Measurements from ENCODE around the gene SLC29A1. TPM values are rescaled to one million over a fixed set of nuclear protein-coding genes. Genes with fewer than 3 reads are reported as not detected.
"Not testable (repeated sequence)": the region's sequence is repeated elsewhere in the genome, so short reads cannot be mapped to it uniquely, and the experiment has no call there.

Gene SLC29A1
- total RNA-seq, 1 experiment from 2014 or later: 108 TPM

- BruUV-seq (replicated peaks): no TSS peak
- ChIA-PET CTCF (no interaction called here), POLR2A (ENCODE audit: low non-redundant PET) (no interaction called here)
- no peak for DNase-seq (ENCODE audit: low spot score)
- Histone ChIP-seq H3K27me3 (replicated peaks; ENCODE audit: insufficient read depth, low read depth, low read length, poor library complexity) (no peaks in the 10 kb centered on the region), H3K36me3 (ENCODE audit: insufficient read depth, low read length, poor library complexity, severe bottlenecking) (no peaks in the 10 kb centered on the region), H3K4me1 (ENCODE audit: insufficient read depth, low read length, poor library complexity, severe bottlenecking) (no peaks in the 10 kb centered on the region), H3K4me3 (ENCODE audit: low read depth, low read length, poor library complexity, severe bottlenecking) (no peak overlapping the region), H3K9me3 (ENCODE audit: low read depth, low read length, poor library complexity, severe bottlenecking) (no peaks in the 10 kb centered on the region), H3K27ac (ENCODE audit: low read depth, low read length, poor library complexity, severe bottlenecking) (no peak overlapping the region)
- intact Hi-C loops (cut with micrococcal nuclease; ENCODE audit: unreplicated experiment): no loop called here
- TF ChIP-seq CTCF (conservative IDR thresholded peaks at IDR 0.05; ENCODE audit: low read depth, low read length) (no peak), EZH2 (IDR thresholded peaks at IDR 0.05; ENCODE audit: borderline replicate concordance, low read depth, low read length, poor library complexity, severe bottlenecking) (no peak)
Observed at GRCh38 chr6:44182911-44183390, 40.4 kb upstream of the SLC29A1 start.

- DNase-seq (ENCODE audit: low spot score): no peak
- ChIA-PET POLR2A (ENCODE audit: low non-redundant PET) (no interaction called here), CTCF (no interaction called here)
- Histone ChIP-seq H3K4me1 (ENCODE audit: insufficient read depth, low read length, poor library complexity, severe bottlenecking) (no peaks in the 10 kb centered on the region), H3K27me3 (replicated peaks; ENCODE audit: insufficient read depth, low read depth, low read length, poor library complexity) (no peaks in the 10 kb centered on the region), H3K36me3 (ENCODE audit: insufficient read depth, low read length, poor library complexity, severe bottlenecking) (no peaks in the 10 kb centered on the region), H3K9me3 (ENCODE audit: low read depth, low read length, poor library complexity, severe bottlenecking) (no peaks in the 10 kb centered on the region), H3K27ac (ENCODE audit: low read depth, low read length, poor library complexity, severe bottlenecking) (no peak overlapping the region), H3K4me3 (ENCODE audit: low read depth, low read length, poor library complexity, severe bottlenecking) (no peak overlapping the region)
- no TSS peak for BruUV-seq (replicated peaks)
- intact Hi-C loops (cut with micrococcal nuclease; ENCODE audit: unreplicated experiment): no loop called here
- no peak for TF ChIP-seq EZH2 (IDR thresholded peaks at IDR 0.05; ENCODE audit: borderline replicate concordance, low read depth, low read length, poor library complexity, severe bottlenecking)
- TF ChIP-seq CTCF (conservative IDR thresholded peaks at IDR 0.05; ENCODE audit: low read depth, low read length): no peak
Observed at GRCh38 chr6:44183783-44184182, 39.6 kb upstream of the SLC29A1 start.

- intact Hi-C loops (cut with micrococcal nuclease; ENCODE audit: unreplicated experiment); POLR2A ChIA-PET (ENCODE audit: low non-redundant PET); BruUV-seq (replicated peaks); H3K27ac ChIP-seq (ENCODE audit: low read depth, low read length, poor library complexity, severe bottlenecking); H3K4me3 ChIP-seq (ENCODE audit: low read depth, low read length, poor library complexity, severe bottlenecking); H3K36me3 ChIP-seq (ENCODE audit: insufficient read depth, low read length, poor library complexity, severe bottlenecking); H3K4me1 ChIP-seq (ENCODE audit: insufficient read depth, low read length, poor library complexity, severe bottlenecking); H3K9me3 ChIP-seq (ENCODE audit: low read depth, low read length, poor library complexity, severe bottlenecking); DNase-seq (ENCODE audit: low spot score); CTCF ChIA-PET; H3K27me3 ChIP-seq (replicated peaks; ENCODE audit: insufficient read depth, low read depth, low read length, poor library complexity): not testable (repeated sequence)
Observed at GRCh38 chr6:44185356-44185755, 38.0 kb upstream of the SLC29A1 start.

- H3K9me3 ChIP-seq (ENCODE audit: low read depth, low read length, poor library complexity, severe bottlenecking): no peaks in the 10 kb centered on the region
- no peak for TF ChIP-seq CTCF (conservative IDR thresholded peaks at IDR 0.05; ENCODE audit: low read depth, low read length)
- TF ChIP-seq EZH2 (IDR thresholded peaks at IDR 0.05; ENCODE audit: borderline replicate concordance, low read depth, low read length, poor library complexity, severe bottlenecking): no peak
- intact Hi-C loops (cut with micrococcal nuclease; ENCODE audit: unreplicated experiment): no loop called here
- ChIA-PET POLR2A (ENCODE audit: low non-redundant PET) (no interaction called here), CTCF (no interaction called here)
- no peaks in the 10 kb centered on the region for H3K27me3 ChIP-seq (replicated peaks; ENCODE audit: insufficient read depth, low read depth, low read length, poor library complexity)
- no peak overlapping the region for H3K27ac ChIP-seq (ENCODE audit: low read depth, low read length, poor library complexity, severe bottlenecking)
- H3K4me1 ChIP-seq (ENCODE audit: insufficient read depth, low read length, poor library complexity, severe bottlenecking): no peaks in the 10 kb centered on the region
- DNase-seq (ENCODE audit: low spot score): no peak
- H3K36me3 ChIP-seq (ENCODE audit: insufficient read depth, low read length, poor library complexity, severe bottlenecking): no peaks in the 10 kb centered on the region
- no peak overlapping the region for H3K4me3 ChIP-seq (ENCODE audit: low read depth, low read length, poor library complexity, severe bottlenecking)
- BruUV-seq (replicated peaks): no TSS peak
Observed at GRCh38 chr6:44185953-44186634, 37.3 kb upstream of the SLC29A1 start.

Data from A673 (cell line).